SU-DHL-6 (cell line): Measurements from ENCODE around the gene AGAP1.
"Not testable (repeated sequence)": the region's sequence is repeated elsewhere in the genome, so short reads cannot be mapped to it uniquely, and the experiment has no call there.

ENCODE experiments used
- H2AFZ ChIP-seq: fragments of 200-600 bp; sonication (generic); 2 replicates; pipeline ENCODE4 v1.6.1; 2014; ENCODE audit warnings: low read depth, mild to moderate bottlenecking, moderate library complexity, mixed read lengths, antibody characterized with exemption, low read length; ENCODE audit not compliant: severe bottlenecking
- H3F3A ChIP-seq: fragments of 200-600 bp; shearing (Covaris generic); 2 replicates; pipeline ENCODE4 v1.6.0; 2016; ENCODE audit warnings: antibody characterized with exemption, mild to moderate bottlenecking; ENCODE audit not compliant: insufficient read depth
- H3K27ac ChIP-seq: fragments of 200-600 bp; sonication (generic); 2 replicates; pipeline ENCODE4 v1.5.1; 2016; ENCODE audit warnings: low read depth, mild to moderate bottlenecking, low read length, moderate library complexity, mixed read lengths
- H3K27me3 ChIP-seq: fragments of 200-600 bp; sonication (generic), shearing (Covaris generic); 2 replicates; pipeline ENCODE4 v1.6.0; 2014; ENCODE audit warnings: mild to moderate bottlenecking, low read length
- H3K36me3 ChIP-seq: fragments of 200-600 bp; sonication (generic); 2 replicates; pipeline ENCODE4 v1.6.1; 2014; ENCODE audit warnings: mild to moderate bottlenecking, low read length, mixed read lengths
- H3K4me2 ChIP-seq: fragments of 300-600, 200-600 bp; shearing (Covaris generic), sonication (generic); 2 replicates; pipeline ENCODE4 v1.6.0; 2014; ENCODE audit warnings: low read length, low read depth, mild to moderate bottlenecking; ENCODE audit not compliant: poor library complexity, severe bottlenecking
- H3K4me3 ChIP-seq: fragments of 200-600 bp; sonication (generic); 2 replicates; pipeline ENCODE4 v1.5.1; 2014; ENCODE audit warnings: antibody characterized with exemption, low read length, mild to moderate bottlenecking, mixed read lengths; ENCODE audit not compliant: insufficient read depth, poor library complexity, severe bottlenecking
- H3K79me2 ChIP-seq: fragments of 200-600 bp; sonication (generic); 2 replicates; pipeline ENCODE4 v1.6.1; 2014; ENCODE audit warnings: mild to moderate bottlenecking, low read length, moderate library complexity; ENCODE audit not compliant: insufficient read depth
- H3K9ac ChIP-seq: fragments of 200-600 bp; sonication (generic); 2 replicates; pipeline ENCODE4 v1.7.0; 2014; ENCODE audit warnings: mild to moderate bottlenecking, low read length
- H3K9me2 ChIP-seq: fragments of 200-600 bp; sonication (generic); replicated peaks from 2 replicates; pipeline ENCODE4 v1.6.1; 2014; ENCODE audit warnings: low read length; ENCODE audit not compliant: insufficient read depth
- H3K9me3 ChIP-seq: fragments of 200-600 bp; sonication (generic); 2 replicates; pipeline ENCODE4 v1.6.1; 2014; ENCODE audit warnings: low read length, mixed read lengths; ENCODE audit not compliant: insufficient read depth
- H4K20me1 ChIP-seq: fragments of 200-600 bp; sonication (generic); 2 replicates; pipeline ENCODE4 v1.6.1; 2014; ENCODE audit warnings: low read depth, mild to moderate bottlenecking, antibody characterized with exemption, low read length, moderate library complexity, mixed read lengths
- EZH2phosphoT487 ChIP-seq: fragments of 200-600 bp; sonication (generic), shearing (Covaris generic); conservative IDR thresholded peaks from 2 replicates; pipeline ENCODE4 v1.6.1; 2018; ENCODE audit warnings: mild to moderate bottlenecking, antibody characterized with exemption, low read length, moderate library complexity, mixed read lengths
- TF ChIP-seq, protein P1 (sequence below): fragments of 200-600 bp; sonication (generic); IDR thresholded peaks from one replicate; pipeline ENCODE4 v1.5.1; 2017; ENCODE audit warnings: antibody characterized with exemption, mild to moderate bottlenecking, low read length, moderate library complexity; ENCODE audit not compliant: insufficient read depth, poor library complexity, severe bottlenecking

The AGAP1 gene

DNA sequence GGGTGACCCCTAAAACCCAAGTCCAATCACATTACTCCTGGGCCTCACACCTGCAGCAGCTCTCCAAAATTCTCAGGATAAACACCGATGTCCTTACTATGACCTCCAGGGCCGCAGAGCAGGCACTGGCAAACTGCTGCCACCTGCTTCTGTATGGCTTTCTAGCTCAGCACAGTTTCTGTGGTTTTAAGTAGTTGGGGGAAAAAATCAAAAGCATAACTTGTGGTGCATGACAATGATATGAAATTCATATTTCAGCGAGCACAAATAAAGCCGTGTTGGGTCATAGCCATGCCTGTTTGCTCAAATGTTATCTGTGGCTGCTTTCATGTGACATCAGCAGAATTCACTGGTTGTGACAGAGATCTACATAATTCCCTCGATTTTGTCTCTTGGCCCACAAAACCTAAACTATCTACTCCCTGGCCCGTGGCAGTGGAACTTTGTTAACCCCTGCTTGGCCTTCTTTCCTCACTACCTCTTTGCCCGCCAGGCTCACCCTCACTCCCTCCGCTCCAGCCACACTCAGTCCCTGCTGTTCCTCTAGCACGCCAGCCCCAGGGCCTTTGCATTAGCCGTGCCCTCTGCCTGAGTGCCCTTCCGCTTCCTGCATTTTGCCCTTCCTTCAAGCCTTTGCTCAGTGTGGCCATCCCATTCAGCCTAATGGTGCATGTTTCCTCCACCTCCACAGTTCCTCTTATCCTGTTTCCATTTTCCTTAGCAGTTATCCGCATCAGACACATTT lies 108.3 kb downstream of the AGAP1 start:
- TF ChIP-seq, protein P1, sequence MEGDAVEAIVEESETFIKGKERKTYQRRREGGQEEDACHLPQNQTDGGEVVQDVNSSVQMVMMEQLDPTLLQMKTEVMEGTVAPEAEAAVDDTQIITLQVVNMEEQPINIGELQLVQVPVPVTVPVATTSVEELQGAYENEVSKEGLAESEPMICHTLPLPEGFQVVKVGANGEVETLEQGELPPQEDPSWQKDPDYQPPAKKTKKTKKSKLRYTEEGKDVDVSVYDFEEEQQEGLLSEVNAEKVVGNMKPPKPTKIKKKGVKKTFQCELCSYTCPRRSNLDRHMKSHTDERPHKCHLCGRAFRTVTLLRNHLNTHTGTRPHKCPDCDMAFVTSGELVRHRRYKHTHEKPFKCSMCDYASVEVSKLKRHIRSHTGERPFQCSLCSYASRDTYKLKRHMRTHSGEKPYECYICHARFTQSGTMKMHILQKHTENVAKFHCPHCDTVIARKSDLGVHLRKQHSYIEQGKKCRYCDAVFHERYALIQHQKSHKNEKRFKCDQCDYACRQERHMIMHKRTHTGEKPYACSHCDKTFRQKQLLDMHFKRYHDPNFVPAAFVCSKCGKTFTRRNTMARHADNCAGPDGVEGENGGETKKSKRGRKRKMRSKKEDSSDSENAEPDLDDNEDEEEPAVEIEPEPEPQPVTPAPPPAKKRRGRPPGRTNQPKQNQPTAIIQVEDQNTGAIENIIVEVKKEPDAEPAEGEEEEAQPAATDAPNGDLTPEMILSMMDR, result no peak
- TF ChIP-seq EZH2phosphoT487, result no peak
- Histone ChIP-seq H4K20me1 (no peaks in the 10 kb centered on the region), H3K9ac (no peak overlapping the region), H2AFZ (no peak overlapping the region), H3K27me3 (no peaks in the 10 kb centered on the region), H3K9me3 (no peaks in the 10 kb centered on the region), H3K4me3 (no peak overlapping the region), H3K9me2 (no peaks in the 10 kb centered on the region), H3K27ac (no peak overlapping the region), H3K36me3 (no peaks in the 10 kb centered on the region), H3F3A (no peaks in the 10 kb centered on the region), H3K79me2 (no peaks in the 10 kb centered on the region), H3K4me2 (no peak overlapping the region)

DNA sequence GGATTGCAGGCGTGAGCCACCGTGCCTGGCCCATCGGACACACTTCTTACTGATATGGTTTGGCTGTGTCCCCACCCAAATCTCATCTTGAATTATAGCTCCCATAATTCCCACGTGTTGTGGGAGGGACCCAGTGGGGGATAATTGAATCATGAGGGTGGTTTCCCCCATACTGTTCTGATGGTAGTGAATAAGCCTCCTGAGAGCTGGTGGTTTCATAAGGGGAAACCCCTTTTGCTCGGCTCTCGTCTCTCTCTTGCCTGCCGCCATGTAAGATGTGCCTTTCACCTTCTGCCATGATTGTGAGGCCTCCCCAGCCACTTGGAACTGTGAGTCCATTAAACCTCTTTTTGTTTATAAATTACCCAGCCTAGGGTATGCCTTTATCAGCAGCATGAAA lies 109.1 kb downstream of the AGAP1 start:
- H3K4me2 ChIP-seq, H4K20me1 ChIP-seq, H3K36me3 ChIP-seq, H3K79me2 ChIP-seq, H2AFZ ChIP-seq, H3K9me3 ChIP-seq, H3F3A ChIP-seq, H3K4me3 ChIP-seq, H3K9ac ChIP-seq, H3K9me2 ChIP-seq, H3K27me3 ChIP-seq, H3K27ac ChIP-seq: not testable (repeated sequence)

DNA sequence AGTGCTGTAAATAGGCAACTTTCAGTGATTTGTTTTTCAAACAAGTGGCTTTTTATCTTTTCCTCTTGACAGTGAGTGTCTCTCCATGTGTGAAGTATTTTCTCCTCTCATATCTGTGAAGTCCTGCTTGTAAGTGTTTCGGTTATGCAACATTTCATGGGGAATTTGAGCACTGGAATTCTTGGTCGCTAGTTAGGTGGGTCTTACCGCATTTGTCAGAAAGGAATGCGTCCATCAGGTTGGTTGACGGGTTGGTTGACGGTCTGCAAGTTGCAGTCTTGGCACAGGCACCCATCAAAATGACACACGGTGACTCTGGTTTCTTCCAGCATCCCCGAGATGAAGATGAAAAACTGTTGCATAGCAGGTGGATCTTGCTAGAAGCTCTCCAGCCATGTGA lies 109.8 kb downstream of the AGAP1 start:
- Histone ChIP-seq H3K27ac (no peak overlapping the region), H3F3A (no peaks in the 10 kb centered on the region), H3K36me3 (no peaks in the 10 kb centered on the region), H3K9me2 (no peaks in the 10 kb centered on the region), H3K27me3 (no peaks in the 10 kb centered on the region), H3K79me2 (no peaks in the 10 kb centered on the region), H3K9ac (no peak overlapping the region), H4K20me1 (no peaks in the 10 kb centered on the region), H2AFZ (no peak overlapping the region), H3K9me3 (no peaks in the 10 kb centered on the region), H3K4me3 (no peak overlapping the region), H3K4me2 (no peak overlapping the region)
- TF ChIP-seq, protein P1, result no peak
- no peak for TF ChIP-seq EZH2phosphoT487

DNA sequence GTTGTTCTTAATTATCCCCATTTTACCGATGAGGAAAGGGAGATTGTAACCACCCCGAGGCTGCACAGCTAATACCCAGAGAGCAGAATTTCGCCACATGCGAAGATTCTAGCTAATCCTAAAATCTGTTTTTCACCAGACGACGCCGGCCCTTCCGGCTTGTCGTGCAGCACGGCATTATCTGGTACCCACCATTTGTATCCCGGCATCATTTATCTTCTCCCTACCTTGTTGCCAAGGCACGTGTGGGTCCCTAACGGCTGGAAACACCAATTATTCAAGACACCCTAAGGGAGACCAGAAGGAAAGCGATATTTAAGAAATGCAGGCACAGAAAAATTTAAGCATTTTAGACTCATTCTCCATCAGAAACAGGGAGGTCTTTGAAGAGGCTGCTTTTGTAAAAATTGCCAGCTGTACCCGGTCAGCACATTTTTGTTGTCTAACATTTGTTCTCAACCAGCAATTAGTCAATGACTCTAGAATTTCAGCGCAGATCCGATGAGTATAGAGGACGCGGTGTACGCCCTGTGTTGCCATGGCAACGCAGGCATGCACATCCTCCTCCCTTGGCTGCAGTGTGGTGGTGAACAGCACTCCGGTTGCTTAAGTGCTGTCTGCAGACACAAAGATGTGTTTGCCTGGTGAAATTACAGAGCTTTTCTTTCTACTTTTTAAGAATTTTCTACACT lies 111.6 kb downstream of the AGAP1 start:
- H3K9ac ChIP-seq, result no peak overlapping the region
- no peaks in the 10 kb centered on the region for H3K36me3 ChIP-seq
- no peak overlapping the region for H2AFZ ChIP-seq
- H3K4me3 ChIP-seq, result no peak overlapping the region
- TF ChIP-seq EZH2phosphoT487, result no peak
- TF ChIP-seq, protein P1, result no peak
- H3K27me3 ChIP-seq, result no peaks in the 10 kb centered on the region
- H3K9me3 ChIP-seq, result no peaks in the 10 kb centered on the region
- H3K9me2 ChIP-seq, result no peaks in the 10 kb centered on the region
- H4K20me1 ChIP-seq, result no peaks in the 10 kb centered on the region
- no peaks in the 10 kb centered on the region for H3K79me2 ChIP-seq
- H3K27ac ChIP-seq, result no peak overlapping the region
- no peak overlapping the region for H3K4me2 ChIP-seq
- no peaks in the 10 kb centered on the region for H3F3A ChIP-seq
